ENCODE data around the gene ARPC1A.

GRCh38 chr7:99410635-99411034, 84.9 kb downstream of the ARPC1A start:
- TF ChIP-seq POLR2A (IDR thresholded peaks at IDR 0.05; ENCODE audit: low read depth, low read length) (no peak), POLR2AphosphoS5 (IDR thresholded peaks at IDR 0.05; ENCODE audit: low read depth, low read length) (no peak)

All from GM12891 (cell line).